Panc1 (cell line): ENCODE results near the gene SMAP2.

Experiments
- CTCF ChIP-seq: fragments of 450-650 bp; IDR thresholded peaks from 2 replicates; pipeline ENCODE4 v1.5.1; 2017; ENCODE audit warnings: mild to moderate bottlenecking
- POLR2AphosphoS5 ChIP-seq: IDR thresholded peaks from 2 replicates; pipeline ENCODE4 v1.6.1; 2012; ENCODE audit warnings: mild to moderate bottlenecking, low read depth, low read length, moderate library complexity
- SIN3A ChIP-seq: IDR thresholded peaks from 2 replicates; pipeline ENCODE4 v1.6.1; 2012; ENCODE audit warnings: low read depth, mild to moderate bottlenecking, low read length, moderate library complexity, borderline replicate concordance; ENCODE audit not compliant: insufficient read depth

GRCh38 chr1:40416709-40417108 lies 43.2 kb downstream of the SMAP2 start:
- TF ChIP-seq CTCF (no peak), SIN3A (no peak), POLR2AphosphoS5 (no peak)
